HepG2 (cell line): ENCODE results near the gene RAPSN. TPM values are rescaled to one million over a fixed set of nuclear protein-coding genes. Genes with fewer than 3 reads are reported as not detected.

ENCODE experiments used
- ASH2L ChIP-seq: fragments of 300-600, 200-600 bp; sonication (generic); IDR thresholded peaks from 2 replicates; pipeline ENCODE4 v1.7.0; 2017; ENCODE audit warnings: low read depth, mild to moderate bottlenecking, moderate library complexity, mixed read lengths, low read length; ENCODE audit not compliant: insufficient read length
- HMGXB3 ChIP-seq: sonication (generic); formaldehyde crosslinking; IDR thresholded peaks from 2 replicates; pipeline ENCODE4 v1.4.0; 2020; ENCODE audit warnings: missing genetic modification reagents, borderline replicate concordance
- HNF1A ChIP-seq, 2 experiments: sonication (generic) in 1 of 2; formaldehyde crosslinking in 1 of 2; IDR thresholded peaks; 2 replicates each; pipeline versions ENCODE4 v1.4.0 to v1.6.1; 2016 to 2020; ENCODE audit warnings: borderline replicate concordance in 1 of 2, low read depth in 1 of 2, mild to moderate bottlenecking in 1 of 2, missing genetic modification reagents in 1 of 2
- NFYB ChIP-seq: sonication (generic); formaldehyde crosslinking; IDR thresholded peaks from 2 replicates; pipeline ENCODE4 v1.4.0; 2020; ENCODE audit warnings: missing genetic modification reagents
- PPARG ChIP-seq: conservative IDR thresholded peaks from 2 replicates; pipeline ENCODE4 v1.6.1; 2016; ENCODE audit warnings: missing biosample characterization, missing genetic modification reagents
- THRA ChIP-seq: sonication (generic); formaldehyde crosslinking; IDR thresholded peaks from 2 replicates; pipeline ENCODE4 v1.4.0; 2020; ENCODE audit warnings: missing genetic modification reagents, borderline replicate concordance
- ZNF331 ChIP-seq: sonication (generic); formaldehyde crosslinking; IDR thresholded peaks from 2 replicates; pipeline ENCODE4 v1.4.0; 2020; ENCODE audit warnings: missing genetic modification reagents
- ZNF501 ChIP-seq: sonication (generic); formaldehyde crosslinking; IDR thresholded peaks from 2 replicates; pipeline ENCODE4 v1.5.1; 2020; ENCODE audit warnings: mild to moderate bottlenecking, moderate library complexity, missing genetic modification reagents
- ZNF557 ChIP-seq: sonication (generic); formaldehyde crosslinking; IDR thresholded peaks from 2 replicates; pipeline ENCODE4 v1.4.0; 2020; ENCODE audit warnings: missing genetic modification reagents
- ZNF563 ChIP-seq: sonication (generic); formaldehyde crosslinking; IDR thresholded peaks from 2 replicates; pipeline ENCODE4 v1.8.0; 2022; ENCODE audit warnings: mild to moderate bottlenecking, moderate library complexity, missing genetic modification reagents
- ZNF616 ChIP-seq: sonication (generic); formaldehyde crosslinking; IDR thresholded peaks from 2 replicates; pipeline ENCODE4 v1.5.0; 2020; ENCODE audit warnings: low read depth, mild to moderate bottlenecking, missing genetic modification reagents
- ZNF83 ChIP-seq: sonication (generic); formaldehyde crosslinking; IDR thresholded peaks from 2 replicates; pipeline ENCODE4 v1.4.0; 2020; ENCODE audit warnings: missing genetic modification reagents, mild to moderate bottlenecking, borderline replicate concordance
- polyA plus RNA-seq, 8 experiments: library from polyadenylated mRNA; depleted of rRNA in 3 of 8; stranded (reverse) in 7 of 8; unstranded in 1 of 8; fragments of >200 nt; fragmentation: Illumina TruSeq in 4 of 8; extraction: Trizol in 4 of 8; gene quantifications; 2 replicates each; pipeline versions ENCODE4 v1.2.1 to v1.2.3, GENCODE V29; 2011 to 2016; ENCODE audit warnings: low read depth in 4 of 8, missing spikeins in 1 of 8, mixed read lengths in 1 of 8; ENCODE audit not compliant: insufficient read depth in 1 of 8
- total RNA-seq, 5 experiments: library from RNA; depleted of rRNA; stranded (reverse); fragments of >200 nt; fragmentation: Illumina TruSeq; extraction: Trizol; gene quantifications; 2 replicates each; pipeline ENCODE4 v1.2.3, GENCODE V29; 2016; ENCODE audit warnings: low read depth in 1 of 5
- TF ChIP-seq, protein P1 (sequence below): sonication (generic); formaldehyde crosslinking; conservative IDR thresholded peaks from 2 replicates; pipeline ENCODE4 v1.4.0; 2020; ENCODE audit warnings: mild to moderate bottlenecking, missing genetic modification reagents, moderate library complexity
- TF ChIP-seq, protein P2 (sequence below): IDR thresholded peaks from 2 replicates; pipeline ENCODE4 v1.6.1; 2012; ENCODE audit warnings: inconsistent platforms

The RAPSN gene
- total and polyA plus RNA-seq, 2 of the 13 experiments (the other 11 are each of a cell fraction or from before 2014, with no cell fraction given): 0.15 to 1.2 TPM

DNA sequence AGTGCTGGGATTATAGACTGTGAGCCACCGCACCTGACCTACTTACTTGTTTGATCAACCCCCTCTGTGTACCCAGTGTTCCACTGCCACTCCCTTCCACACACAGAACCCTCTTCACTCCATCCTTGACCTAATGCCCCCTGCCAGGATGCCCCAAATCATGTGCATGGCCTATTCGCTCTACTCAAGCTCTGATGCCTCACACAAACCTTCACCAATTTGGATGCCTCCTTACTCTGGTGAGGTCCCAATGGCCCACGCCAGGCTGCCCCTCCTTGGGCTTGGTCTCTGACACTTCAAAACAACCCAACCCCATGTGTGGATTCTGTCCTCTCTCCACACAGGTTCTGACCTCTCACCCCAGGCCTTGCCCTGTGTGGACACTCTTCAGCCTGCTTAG, 13.2 kb downstream of the RAPSN start (continued):
- TF ChIP-seq PPARG (CRISPR knock-in tag): peak; percentile 67; the same call in 1 of the 2 replicates
- 0 out of 2 replicates have a peak, but pooled peaks have one; percentile 41 for TF ChIP-seq ZNF501
- TF ChIP-seq ZNF563 (CRISPR knock-in tag): 0 out of 2 replicates have a peak, but pooled peaks have one; percentile 21
- TF ChIP-seq NFYB (CRISPR knock-in tag): no peak
- TF ChIP-seq, protein P1, sequence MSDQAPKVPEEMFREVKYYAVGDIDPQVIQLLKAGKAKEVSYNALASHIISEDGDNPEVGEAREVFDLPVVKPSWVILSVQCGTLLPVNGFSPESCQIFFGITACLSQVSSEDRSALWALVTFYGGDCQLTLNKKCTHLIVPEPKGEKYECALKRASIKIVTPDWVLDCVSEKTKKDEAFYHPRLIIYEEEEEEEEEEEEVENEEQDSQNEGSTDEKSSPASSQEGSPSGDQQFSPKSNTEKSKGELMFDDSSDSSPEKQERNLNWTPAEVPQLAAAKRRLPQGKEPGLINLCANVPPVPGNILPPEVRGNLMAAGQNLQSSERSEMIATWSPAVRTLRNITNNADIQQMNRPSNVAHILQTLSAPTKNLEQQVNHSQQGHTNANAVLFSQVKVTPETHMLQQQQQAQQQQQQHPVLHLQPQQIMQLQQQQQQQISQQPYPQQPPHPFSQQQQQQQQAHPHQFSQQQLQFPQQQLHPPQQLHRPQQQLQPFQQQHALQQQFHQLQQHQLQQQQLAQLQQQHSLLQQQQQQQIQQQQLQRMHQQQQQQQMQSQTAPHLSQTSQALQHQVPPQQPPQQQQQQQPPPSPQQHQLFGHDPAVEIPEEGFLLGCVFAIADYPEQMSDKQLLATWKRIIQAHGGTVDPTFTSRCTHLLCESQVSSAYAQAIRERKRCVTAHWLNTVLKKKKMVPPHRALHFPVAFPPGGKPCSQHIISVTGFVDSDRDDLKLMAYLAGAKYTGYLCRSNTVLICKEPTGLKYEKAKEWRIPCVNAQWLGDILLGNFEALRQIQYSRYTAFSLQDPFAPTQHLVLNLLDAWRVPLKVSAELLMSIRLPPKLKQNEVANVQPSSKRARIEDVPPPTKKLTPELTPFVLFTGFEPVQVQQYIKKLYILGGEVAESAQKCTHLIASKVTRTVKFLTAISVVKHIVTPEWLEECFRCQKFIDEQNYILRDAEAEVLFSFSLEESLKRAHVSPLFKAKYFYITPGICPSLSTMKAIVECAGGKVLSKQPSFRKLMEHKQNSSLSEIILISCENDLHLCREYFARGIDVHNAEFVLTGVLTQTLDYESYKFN (CRISPR knock-in tag): peak; percentile 79
- no peak for TF ChIP-seq ZNF557 (CRISPR knock-in tag)
- TF ChIP-seq THRA (CRISPR knock-in tag): peak; percentile 26; the same call in 1 of the 2 replicates
- TF ChIP-seq ZNF331 (CRISPR knock-in tag): peak; percentile 33; the same call in 1 of the 2 replicates
- no peak for TF ChIP-seq ZNF83 (CRISPR knock-in tag)
- TF ChIP-seq, protein P2, sequence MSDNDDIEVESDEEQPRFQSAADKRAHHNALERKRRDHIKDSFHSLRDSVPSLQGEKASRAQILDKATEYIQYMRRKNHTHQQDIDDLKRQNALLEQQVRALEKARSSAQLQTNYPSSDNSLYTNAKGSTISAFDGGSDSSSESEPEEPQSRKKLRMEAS: peak; percentile 37
- no peak for TF ChIP-seq ASH2L
- no peak for TF ChIP-seq HNF1A (IDR thresholded peaks at IDR 0.05; ENCODE audit: low read depth)
- peak; percentile 42; the same call in 1 of the 2 replicates for TF ChIP-seq HNF1A (CRISPR knock-in tag; IDR thresholded peaks at IDR 0.05; ENCODE audit: borderline replicate concordance)
- TF ChIP-seq HMGXB3 (CRISPR knock-in tag): 0 out of 2 replicates have a peak, but pooled peaks have one; percentile 30
- no peak for TF ChIP-seq ZNF616 (CRISPR knock-in tag)
